OCI-LY7 (cell line): ENCODE results near the gene DEGS2.

Experiments used
- CTCF ChIP-seq: fragments of 200-600 bp; sonication (generic); conservative IDR thresholded peaks from 2 replicates; pipeline ENCODE4 v1.5.1; 2014; ENCODE audit warnings: mild to moderate bottlenecking, antibody characterized with exemption, low read length, moderate library complexity, mixed read lengths
- EZH2phosphoT487 ChIP-seq: fragments of 200-600 bp; sonication (generic); IDR thresholded peaks from 2 replicates; pipeline ENCODE4 v1.6.1; 2018; ENCODE audit warnings: low read depth, borderline replicate concordance, mild to moderate bottlenecking, mixed run types, antibody characterized with exemption, low read length, moderate library complexity, mixed read lengths

DNA sequence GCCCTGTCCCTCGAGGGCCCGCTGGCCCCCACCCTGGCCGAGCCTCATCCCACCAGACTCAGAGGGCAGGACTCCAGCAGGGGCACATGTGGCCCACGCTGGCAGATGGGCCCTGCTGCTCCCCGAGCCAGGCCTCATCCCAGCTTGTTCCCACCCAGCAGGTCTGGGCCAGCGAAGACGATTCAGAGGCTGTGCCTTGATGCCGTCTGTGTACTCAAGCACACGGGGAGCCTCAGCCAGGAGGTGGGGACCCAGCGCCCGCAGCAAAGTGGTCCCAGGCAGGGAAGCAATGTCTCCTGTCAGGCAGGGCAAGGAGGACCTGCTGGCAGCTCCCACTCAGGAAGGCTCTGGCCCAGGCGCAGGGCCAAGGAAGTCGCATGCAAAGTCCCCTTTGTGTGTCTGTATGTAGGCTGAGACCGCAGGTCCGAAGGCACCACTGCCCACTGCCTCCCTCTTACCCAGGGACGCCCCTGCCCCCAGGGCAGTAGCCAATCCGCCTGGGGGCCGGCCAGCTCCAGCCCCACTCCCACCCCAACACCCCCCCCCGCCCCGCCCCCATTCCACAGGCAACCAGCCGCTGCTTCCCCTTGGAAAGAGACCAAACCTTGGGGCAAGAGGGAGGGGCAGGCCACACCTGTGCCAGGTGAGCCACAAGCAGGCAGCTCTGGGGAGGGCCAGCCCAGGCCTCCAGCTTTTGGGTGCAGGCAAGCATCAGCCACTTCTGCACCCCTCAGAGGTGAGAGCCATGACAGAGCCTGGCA, 9.4 kb downstream of the DEGS2 start:
- TF ChIP-seq CTCF (no peak), EZH2phosphoT487 (no peak)
